Measurements from ENCODE around the gene ANKS1B. TPM values are rescaled to one million over a fixed set of nuclear protein-coding genes. Genes with fewer than 3 reads are reported as not detected.

ANKS1B gene
- total and polyA plus RNA-seq, 10 of the 15 experiments (the other 5 are each of a cell fraction or from before 2014, with no cell fraction given) = 0.16 to 1.3 (median 0.82) TPM; not detected in 7

- no peak overlapping the region for H2AFZ ChIP-seq (ENCODE audit: control insufficient read depth, low read depth, low read length)
- in situ Hi-C loops (cut with MboI) = no loop called here
- CTCF ChIA-PET = interaction anchor here (1.0 kb wide), 1 partner anchor 216 kb away, joined by 4 read pairs; no protein-coding TSS in a partner anchor
- TF ChIP-seq FOS (IDR thresholded peaks at IDR 0.05; ENCODE audit: borderline replicate concordance, extremely low read depth, insufficient read length) (no peak), PRDM15 (CRISPR knock-in tag; IDR thresholded peaks at IDR 0.05) (no peak), MEF2B (IDR thresholded peaks at IDR 0.05; ENCODE audit: partially characterized antibody, poor library complexity, severe bottlenecking) (peak; percentile 92), RB1 (IDR thresholded peaks at IDR 0.05; ENCODE audit: borderline replicate concordance) (no peak), GATAD2B (conservative IDR thresholded peaks at IDR 0.05; ENCODE audit: low read depth) (peak; percentile 44; the same call in 1 of the 2 replicates), CREB1 (IDR thresholded peaks at IDR 0.05; ENCODE audit: low read depth) (no peak), CBFB (IDR thresholded peaks at IDR 0.05; ENCODE audit: low read depth) (no peak), SPI1 (IDR thresholded peaks at IDR 0.05; ENCODE audit: borderline replicate concordance, insufficient read depth, low read depth, low read length) (no peak), ZBTB4 (CRISPR knock-in tag; IDR thresholded peaks at IDR 0.05) (no peak)
These were observed 725.4 kb downstream of the ANKS1B start for GRCh38 chr12:99259040-99259934.

More at GRCh38 chr12:99259040-99259934, 725.4 kb downstream of the ANKS1B start:
- FAIRE-seq (no peak), DNase-seq (ENCODE audit: low read depth, low spot score) (no peak), ATAC-seq (no peak)
- RAD21 ChIA-PET (ENCODE audit: unreplicated experiment) = no interaction called here
- Histone ChIP-seq H3K4me1 (ENCODE audit: control insufficient read depth, insufficient read depth, low read length) (no peaks in the 10 kb centered on the region), H3K9ac (ENCODE audit: control insufficient read depth, insufficient read depth, low read length) (no peak overlapping the region), H3K79me2 (ENCODE audit: control insufficient read depth, insufficient read depth, low read length) (no peaks in the 10 kb centered on the region), H4K20me1 (ENCODE audit: control insufficient read depth, insufficient read depth) (no peaks in the 10 kb centered on the region), H3K27me3 (replicated peaks in 1 of 2; ENCODE audit: control insufficient read depth in 2 of 2, insufficient read depth in 2 of 2, low read length in 1 of 2) (no peaks in the 10 kb centered on the region), H3K4me2 (ENCODE audit: control insufficient read depth, insufficient read depth) (no peak overlapping the region), H3K27ac (ENCODE audit: control insufficient read depth, insufficient read depth) (no peak overlapping the region), H3K36me3 (ENCODE audit: control insufficient read depth in 2 of 2, insufficient read depth in 2 of 2, low read length in 1 of 2) (no peaks in the 10 kb centered on the region), H3K9me3 (replicated peaks; ENCODE audit: control insufficient read depth, insufficient read depth, low read length) (no peaks in the 10 kb centered on the region), H3K4me3 (no peak overlapping the region)
- POLR2A ChIA-PET = no interaction called here
- BruUV-seq (replicated peaks) = no TSS peak
- WGBS (ENCODE audit: insufficient coverage, insufficient replicate concordance, low lambda C conversion rate, missing lambda C conversion rate) = 53% methylated on average over 12 of the region's 12 CpGs
- SMC1A ChIA-PET (ENCODE audit: uncharacterized antibody, unreplicated experiment) = no interaction called here
- intact Hi-C loops (cut with micrococcal nuclease; ENCODE audit: unreplicated experiment) = loop anchor here (10.0 kb wide), 1 partner anchor 214 kb away; no protein-coding TSS in a partner anchor
